ENCODE results near the gene TBC1D10A. TPM values are rescaled to one million over a fixed set of nuclear protein-coding genes. Genes with fewer than 3 reads are reported as not detected.

Gene TBC1D10A
- total RNA-seq, 1 donor from 2014 or later, result 29.6 TPM

- DNase-seq (peak; percentile 99), ATAC-seq (peak; percentile 87)
- intact Hi-C loops (cut with DNase I), result loop anchor here (5.0 kb wide), 1 partner anchor 98 kb away; the partner anchor contains the start of gene RNF215
- peak within 1 kb of the TSS; percentile 97 for H3K4me3 ChIP-seq
- H3K27me3 ChIP-seq, result no peaks in the 10 kb centered on the region
- H3K9me3 ChIP-seq, result no peaks in the 10 kb centered on the region
- peaks cover 38% of the 10 kb centered on the region for H3K36me3 ChIP-seq
- H3K27ac ChIP-seq, result peak within 1 kb of the TSS; percentile 92
- no peak for TF ChIP-seq CTCF (IDR thresholded peaks at IDR 0.05)
- H3K4me1 ChIP-seq, result peaks cover 36% of the 10 kb centered on the region
Measured at GRCh38 chr22:30289141-30289979, 37.4 kb downstream of the TBC1D10A start, which contains the start of gene CASTOR1. Gene CASTOR1 (minus strand): TSS chr22:30289505. CDS start chr22:30289497, 8 bp downstream.

DNA sequence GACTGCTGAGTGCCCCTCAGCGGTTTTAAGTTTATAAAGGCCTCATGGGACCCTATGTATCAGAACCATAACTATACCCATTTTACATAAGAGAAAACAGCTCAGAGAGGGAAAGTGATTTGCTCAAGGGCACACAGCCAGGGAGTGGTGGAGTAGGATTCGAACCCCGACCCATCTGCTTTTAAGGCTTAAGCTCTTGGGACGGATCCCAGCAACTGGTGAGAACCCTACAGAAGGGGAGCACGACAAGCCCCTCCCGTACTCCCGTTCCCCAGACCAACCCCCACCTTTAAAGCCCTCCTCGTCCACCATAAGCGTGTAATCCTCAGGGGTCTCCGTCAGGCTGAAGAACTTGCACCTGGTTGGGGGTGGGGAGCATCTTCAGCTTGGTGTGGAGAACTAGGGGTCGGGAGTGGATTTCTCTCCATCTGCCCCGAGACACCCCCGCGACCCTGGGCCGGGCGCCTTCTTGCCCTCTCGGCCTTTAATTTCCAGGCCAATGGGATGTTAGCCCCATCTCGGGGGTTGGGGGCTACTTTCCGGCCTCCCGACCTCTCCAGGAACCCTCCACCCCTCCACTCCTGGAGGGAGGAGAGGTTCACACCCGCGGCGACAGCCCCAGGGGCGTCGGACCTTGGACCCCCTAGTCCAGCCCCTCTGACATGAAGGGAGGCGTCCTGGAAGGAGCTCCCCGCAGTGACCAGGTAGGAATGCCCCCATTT, 38.2 kb downstream of the TBC1D10A start:
- DNase-seq, result peak; percentile 66

GRCh38 chr22:30287648-30288418, 38.9 kb downstream of the TBC1D10A start:
- Histone ChIP-seq H3K27me3 (no peaks in the 10 kb centered on the region), H3K4me1 (peaks cover 36% of the 10 kb centered on the region), H3K4me3 (peak overlapping the region; percentile 97), H3K9me3 (no peaks in the 10 kb centered on the region), H3K27ac (peak overlapping the region; percentile 92), H3K36me3 (peaks cover 22% of the 10 kb centered on the region)
- peak; percentile 73 for TF ChIP-seq CTCF (IDR thresholded peaks at IDR 0.05)
- ATAC-seq (peak; percentile 73), DNase-seq (peak; percentile 92)
- intact Hi-C loops (cut with DNase I), result loop anchor here (5.0 kb wide), 1 partner anchor 99 kb away; the partner anchor contains the start of gene RNF215

More for the DNA sequence above, 38.2 kb downstream of the TBC1D10A start:
- Histone ChIP-seq H3K27ac (peak overlapping the region; percentile 92), H3K27me3 (no peaks in the 10 kb centered on the region), H3K4me3 (peak overlapping the region; percentile 97), H3K9me3 (no peaks in the 10 kb centered on the region), H3K4me1 (peaks cover 36% of the 10 kb centered on the region), H3K36me3 (peaks cover 30% of the 10 kb centered on the region)
- ATAC-seq, result no peak
- no peak for TF ChIP-seq CTCF (IDR thresholded peaks at IDR 0.05)
- intact Hi-C loops (cut with DNase I), result loop anchor here (5.0 kb wide), 1 partner anchor 99 kb away; the partner anchor contains the start of gene RNF215

- no peaks in the 10 kb centered on the region for H3K27me3 ChIP-seq
- no peak overlapping the region for H3K4me3 ChIP-seq
- H3K36me3 ChIP-seq, result peaks cover 14% of the 10 kb centered on the region
- TF ChIP-seq CTCF (IDR thresholded peaks at IDR 0.05), result peak; percentile 93
- no peaks in the 10 kb centered on the region for H3K9me3 ChIP-seq
- intact Hi-C loops (cut with DNase I), result loop anchor here (5.0 kb wide), 1 partner anchor 100 kb away; the partner anchor contains the start of gene RNF215
- no peak overlapping the region for H3K27ac ChIP-seq
- H3K4me1 ChIP-seq, result peaks cover 35% of the 10 kb centered on the region
- peak; percentile 22 for ATAC-seq
- peak; percentile 89 for DNase-seq
Measured at GRCh38 chr22:30286813-30287647, 39.7 kb downstream of the TBC1D10A start.

Measured in upper lobe of right lung (tissue), 1 donor.